Mucosa of rectum (tissue), 2 donors: ENCODE data around the gene MRPS10.

Source experiments
- H3K27ac ChIP-seq, 2 donors: one replicate each; pipeline ENCODE4 v1.7.0; 2013; ENCODE audit warnings: inconsistent platforms in 2 of 2, low read depth in 2 of 2, low read length in 2 of 2
- H3K27me3 ChIP-seq, 2 donors: one replicate each; pipeline ENCODE4 v1.7.0; 2013; ENCODE audit warnings: low read length in 2 of 2; ENCODE audit not compliant: control insufficient read depth in 2 of 2, insufficient read depth in 2 of 2
- H3K36me3 ChIP-seq, 2 donors: one replicate each; pipeline ENCODE4 v1.7.0; 2013; ENCODE audit warnings: low read length in 2 of 2; ENCODE audit not compliant: control insufficient read depth in 2 of 2, insufficient read depth in 2 of 2
- H3K4me1 ChIP-seq, 2 donors: one replicate each; pipeline ENCODE4 v1.7.0; 2013; ENCODE audit warnings: low read length in 2 of 2, mild to moderate bottlenecking in 1 of 2; ENCODE audit not compliant: control insufficient read depth in 2 of 2, insufficient read depth in 2 of 2
- H3K4me3 ChIP-seq, 2 donors: one replicate each; pipeline ENCODE4 v1.7.0; 2013; ENCODE audit warnings: low read length in 2 of 2
- H3K9ac ChIP-seq, 2 donors: one replicate each; pipeline ENCODE4 v1.7.0; 2013; ENCODE audit warnings: low read length in 2 of 2, low read depth in 1 of 2, mild to moderate bottlenecking in 1 of 2
- H3K9me3 ChIP-seq, 2 donors: one replicate each; pipeline ENCODE4 v1.7.0; 2013; ENCODE audit warnings: low read length in 2 of 2; ENCODE audit not compliant: control insufficient read depth in 2 of 2
- donor health status: healthy.
- donor health status: Normal muscosa, but diverticular disease.

Gene MRPS10

DNA sequence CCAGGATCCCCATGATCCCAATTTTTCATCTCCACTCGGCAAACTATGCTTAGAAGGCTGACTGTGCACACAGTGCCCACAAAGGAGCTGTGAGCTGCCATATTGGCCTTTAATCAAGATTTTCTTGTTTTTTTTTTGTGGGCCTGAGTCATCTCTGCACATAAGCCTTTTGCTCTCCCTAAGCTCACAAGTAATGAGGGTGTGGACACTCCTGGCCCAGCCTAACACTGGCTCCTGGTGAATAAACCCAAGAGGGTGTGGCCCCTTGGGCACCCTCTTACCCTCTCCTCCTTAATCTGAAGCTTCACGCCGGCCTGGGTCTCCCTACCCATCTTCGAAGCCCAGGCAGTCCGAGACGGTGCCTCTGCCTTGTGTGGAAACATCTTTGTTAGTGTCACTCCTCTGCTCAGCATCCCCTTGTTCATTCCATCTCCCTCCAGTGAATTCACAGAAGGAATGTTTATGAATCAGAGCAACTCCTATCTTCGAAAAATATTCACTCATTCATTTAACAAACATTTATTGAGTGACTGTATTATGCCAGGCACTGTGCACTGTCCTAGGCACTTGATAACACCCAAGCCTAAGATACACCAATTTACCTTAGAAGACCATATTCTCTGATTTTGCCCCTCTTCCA lies 22.2 kb upstream of the MRPS10 start:
- H3K36me3 ChIP-seq: peaks cover 14 to 16% of the 10 kb centered on the region in 2 donors

DNA sequence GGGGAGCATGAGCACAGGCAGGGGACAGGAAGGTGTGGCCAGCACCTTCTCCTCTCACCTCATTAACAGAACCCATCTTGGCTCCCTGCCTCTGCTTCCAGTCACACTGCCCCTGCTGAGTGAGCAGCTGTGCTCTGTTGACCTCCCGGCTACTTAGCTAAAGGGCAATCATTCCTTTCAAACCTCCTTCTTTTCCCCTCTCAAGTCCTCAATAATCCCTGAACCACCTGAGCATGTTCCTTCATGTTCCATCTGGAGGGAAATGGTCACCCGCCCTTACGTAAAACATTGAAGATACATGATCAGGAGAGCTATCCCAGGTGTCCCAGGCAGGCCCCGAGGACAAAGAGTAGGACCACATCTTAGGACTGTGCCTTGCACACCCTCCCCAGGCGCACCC lies 21.7 kb upstream of the MRPS10 start:
- no peak overlapping the region for H3K4me3 ChIP-seq
- H3K27me3 ChIP-seq: no peaks in the 10 kb centered on the region
- no peaks in the 10 kb centered on the region for H3K9me3 ChIP-seq
- H3K9ac ChIP-seq: no peak overlapping the region
- H3K36me3 ChIP-seq: peaks cover 14 to 16% of the 10 kb centered on the region in 2 donors
- peaks cover 0 to 6% of the 10 kb centered on the region in 2 donors for H3K4me1 ChIP-seq
- H3K27ac ChIP-seq: no peak overlapping the region

More for the DNA sequence above, 22.2 kb upstream of the MRPS10 start:
- H3K4me1 ChIP-seq: peaks cover 0 to 6% of the 10 kb centered on the region in 2 donors
- H3K27me3 ChIP-seq: no peaks in the 10 kb centered on the region
- no peak overlapping the region for H3K27ac ChIP-seq
- no peaks in the 10 kb centered on the region for H3K9me3 ChIP-seq
- no peak overlapping the region for H3K9ac ChIP-seq
- no peak overlapping the region for H3K4me3 ChIP-seq

GRCh38 chr6:42237857-42238256 lies 20.2 kb upstream of the MRPS10 start:
- no peak overlapping the region for H3K9ac ChIP-seq
- H3K27me3 ChIP-seq: no peaks in the 10 kb centered on the region
- H3K4me3 ChIP-seq: no peak overlapping the region
- H3K36me3 ChIP-seq: peaks cover 14 to 16% of the 10 kb centered on the region in 2 donors
- peaks cover 0 to 6% of the 10 kb centered on the region in 2 donors for H3K4me1 ChIP-seq
- H3K27ac ChIP-seq: no peak overlapping the region
- no peaks in the 10 kb centered on the region for H3K9me3 ChIP-seq

- no peak overlapping the region for H3K27ac ChIP-seq
- H3K9ac ChIP-seq: no peak overlapping the region
- no peaks in the 10 kb centered on the region for H3K9me3 ChIP-seq
- no peak overlapping the region for H3K4me3 ChIP-seq
- peaks cover 0 to 6% of the 10 kb centered on the region in 2 donors for H3K4me1 ChIP-seq
- H3K36me3 ChIP-seq: peaks cover 12 to 16% of the 10 kb centered on the region in 2 donors
- no peaks in the 10 kb centered on the region for H3K27me3 ChIP-seq
Measured at GRCh38 chr6:42236682-42237473, 19.2 kb upstream of the MRPS10 start.

GRCh38 chr6:42236030-42236429 lies 18.4 kb upstream of the MRPS10 start:
- Histone ChIP-seq H3K27ac (no peak overlapping the region), H3K36me3 (peaks cover 11 to 21% of the 10 kb centered on the region in 2 donors)

GRCh38 chr6:42232035-42232434 lies 14.4 kb upstream of the MRPS10 start:
- H3K36me3 ChIP-seq: peaks cover 11 to 15% of the 10 kb centered on the region in 2 donors
- no peak overlapping the region for H3K27ac ChIP-seq
- H3K9ac ChIP-seq: no peak overlapping the region

More at GRCh38 chr6:42236030-42236429, 18.4 kb upstream of the MRPS10 start:
- no peaks in the 10 kb centered on the region for H3K9me3 ChIP-seq
- no peak overlapping the region for H3K9ac ChIP-seq
- H3K4me1 ChIP-seq: peaks cover 0 to 6% of the 10 kb centered on the region in 2 donors
- no peak overlapping the region for H3K4me3 ChIP-seq
- H3K27me3 ChIP-seq: no peaks in the 10 kb centered on the region

GRCh38 chr6:42230345-42231321 lies 13.0 kb upstream of the MRPS10 start:
- no peaks in the 10 kb centered on the region for H3K27me3 ChIP-seq
- H3K36me3 ChIP-seq: peaks cover 6 to 12% of the 10 kb centered on the region in 2 donors
- H3K27ac ChIP-seq: no peak overlapping the region
- H3K4me3 ChIP-seq: no peak overlapping the region
- H3K9me3 ChIP-seq: no peaks in the 10 kb centered on the region
- H3K4me1 ChIP-seq: peaks cover 11 to 19% of the 10 kb centered on the region in 2 donors
- no peak overlapping the region for H3K9ac ChIP-seq

More at GRCh38 chr6:42232035-42232434, 14.4 kb upstream of the MRPS10 start:
- Histone ChIP-seq H3K4me3 (no peak overlapping the region), H3K27me3 (no peaks in the 10 kb centered on the region), H3K9me3 (no peaks in the 10 kb centered on the region), H3K4me1 (peaks cover 3 to 8% of the 10 kb centered on the region in 2 donors)

- no peaks in the 10 kb centered on the region for H3K27me3 ChIP-seq
- H3K9me3 ChIP-seq: no peaks in the 10 kb centered on the region
- H3K9ac ChIP-seq: no peak overlapping the region
- H3K27ac ChIP-seq: no peak overlapping the region
- H3K4me1 ChIP-seq: peaks cover 11 to 24% of the 10 kb centered on the region in 2 donors
- H3K4me3 ChIP-seq: no peak overlapping the region
- H3K36me3 ChIP-seq: peaks cover 6 to 12% of the 10 kb centered on the region in 2 donors
Measured at GRCh38 chr6:42229506-42230119, 12.0 kb upstream of the MRPS10 start.

DNA sequence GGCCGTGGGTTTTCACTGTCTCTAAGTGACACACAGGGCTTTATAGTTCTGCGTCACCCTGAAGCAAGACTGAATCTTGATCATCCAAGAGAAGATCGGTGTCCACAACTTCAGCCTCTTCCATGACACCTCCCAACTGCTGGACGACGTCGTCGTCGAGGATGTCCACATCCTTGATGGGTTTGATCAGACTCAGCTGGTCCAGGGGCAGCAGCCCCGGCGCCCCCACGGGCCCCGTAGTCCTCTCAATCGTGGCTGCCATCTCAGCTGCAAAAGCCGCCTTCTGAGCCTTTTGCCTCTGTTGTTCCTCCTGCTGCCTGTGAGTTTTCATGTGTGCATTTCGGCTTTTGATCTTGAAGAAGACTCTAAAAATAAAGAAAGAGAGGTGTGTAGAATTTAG lies 10.6 kb upstream of the MRPS10 start:
- Histone ChIP-seq H3K27ac (no peak overlapping the region), H3K27me3 (no peaks in the 10 kb centered on the region), H3K9ac (no peak overlapping the region), H3K4me1 (peaks cover 14 to 29% of the 10 kb centered on the region in 2 donors), H3K4me3 (no peak overlapping the region), H3K9me3 (no peaks in the 10 kb centered on the region), H3K36me3 (peaks cover 6 to 12% of the 10 kb centered on the region in 2 donors)
